Spleen (tissue), 7 donors: ENCODE measurements around the gene CACNA2D3.

ENCODE experiments used
- POLR2A ChIP-seq, 3 donors: fragments of 450-650 bp; IDR thresholded peaks; one replicate each; pipeline ENCODE4 v1.5.1; 2017; ENCODE audit warnings: antibody characterized with exemption in 3 of 3, mild to moderate bottlenecking in 1 of 3
- POLR2AphosphoS5 ChIP-seq, 3 donors: sonication (generic); formaldehyde crosslinking; IDR thresholded peaks; one replicate each; pipeline ENCODE4 v1.5.1; 2017; ENCODE audit warnings: antibody characterized with exemption in 3 of 3
- TF ChIP-seq, protein P1 (sequence below), 11 experiments: fragments of 200-600 bp in 7 of 11; fragments of 450-650 bp in 4 of 11; sonication (generic) in 4 of 11; IDR thresholded peaks in 8 of 11; conservative IDR thresholded peaks in 3 of 11; 1 replicate in 7 of 11; 2 replicates in 4 of 11; pipeline versions ENCODE4 v1.4.0 to v1.8.0; 2016 to 2021; ENCODE audit warnings: antibody characterized with exemption in 11 of 11, inconsistent platforms in 4 of 11, mild to moderate bottlenecking in 1 of 11
- donor health status: DM: no; HTN: no; CAD: no; lungs with moderate emphysema.
- donor health status: DM: no; HTN: no; CAD: no.
- donor health status: DM: no; HTN: no; CAD: no.

DNA sequence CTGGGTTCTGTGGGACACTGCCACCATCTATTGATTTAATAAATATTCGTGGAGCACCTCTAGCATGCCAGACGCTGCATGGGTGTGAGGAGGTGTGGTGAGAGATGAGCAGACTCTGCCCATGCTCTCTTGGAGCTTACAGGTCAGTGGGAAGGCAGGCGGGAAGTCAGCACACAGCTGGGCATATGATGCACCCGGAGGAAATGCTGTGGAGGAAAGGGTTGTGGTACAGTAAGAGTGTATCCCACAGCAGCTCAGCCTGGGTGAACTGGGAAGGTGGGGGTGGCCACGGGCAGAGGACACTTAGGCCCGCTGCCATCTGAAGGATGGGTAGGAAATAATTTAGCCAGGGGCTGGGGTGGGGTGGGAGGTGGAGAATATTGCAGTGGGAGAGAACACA, 392.1 kb downstream of the CACNA2D3 start:
- TF ChIP-seq, protein P1, sequence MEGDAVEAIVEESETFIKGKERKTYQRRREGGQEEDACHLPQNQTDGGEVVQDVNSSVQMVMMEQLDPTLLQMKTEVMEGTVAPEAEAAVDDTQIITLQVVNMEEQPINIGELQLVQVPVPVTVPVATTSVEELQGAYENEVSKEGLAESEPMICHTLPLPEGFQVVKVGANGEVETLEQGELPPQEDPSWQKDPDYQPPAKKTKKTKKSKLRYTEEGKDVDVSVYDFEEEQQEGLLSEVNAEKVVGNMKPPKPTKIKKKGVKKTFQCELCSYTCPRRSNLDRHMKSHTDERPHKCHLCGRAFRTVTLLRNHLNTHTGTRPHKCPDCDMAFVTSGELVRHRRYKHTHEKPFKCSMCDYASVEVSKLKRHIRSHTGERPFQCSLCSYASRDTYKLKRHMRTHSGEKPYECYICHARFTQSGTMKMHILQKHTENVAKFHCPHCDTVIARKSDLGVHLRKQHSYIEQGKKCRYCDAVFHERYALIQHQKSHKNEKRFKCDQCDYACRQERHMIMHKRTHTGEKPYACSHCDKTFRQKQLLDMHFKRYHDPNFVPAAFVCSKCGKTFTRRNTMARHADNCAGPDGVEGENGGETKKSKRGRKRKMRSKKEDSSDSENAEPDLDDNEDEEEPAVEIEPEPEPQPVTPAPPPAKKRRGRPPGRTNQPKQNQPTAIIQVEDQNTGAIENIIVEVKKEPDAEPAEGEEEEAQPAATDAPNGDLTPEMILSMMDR (IDR thresholded peaks at IDR 0.05 in 8 of 11, conservative IDR thresholded peaks at IDR 0.05 in 3 of 11), result no peak
- TF ChIP-seq POLR2A (IDR thresholded peaks at IDR 0.05) (no peak), POLR2AphosphoS5 (IDR thresholded peaks at IDR 0.05) (no peak)
